Measurements from ENCODE around the gene KRT24.

DNA sequence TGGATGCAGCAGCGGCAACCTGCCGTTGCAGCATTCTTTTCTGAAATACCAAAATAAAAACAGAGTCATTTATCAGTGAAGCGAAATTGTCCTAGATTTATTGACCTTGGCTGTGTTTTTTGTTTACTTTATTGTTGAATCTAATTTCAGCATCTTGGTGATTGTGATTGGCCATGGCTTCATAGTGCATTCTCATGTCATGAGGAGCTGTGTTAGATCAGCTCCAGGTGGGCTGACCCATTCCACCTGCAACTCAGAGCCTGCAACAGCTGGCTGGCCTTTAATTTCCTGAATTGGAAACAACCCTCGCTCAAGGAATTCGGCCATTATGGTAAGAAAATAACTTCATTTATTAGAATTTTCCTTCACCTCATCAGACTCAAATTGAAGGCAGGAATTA, 16.4 kb downstream of the KRT24 start:
- no peak for TF ChIP-seq CTCF (IDR thresholded peaks at IDR 0.05; ENCODE audit: poor library complexity)
- no peak for TF ChIP-seq EZH2 (IDR thresholded peaks at IDR 0.05; ENCODE audit: borderline replicate concordance)
- TF ChIP-seq EZH2phosphoT487 (IDR thresholded peaks at IDR 0.05; ENCODE audit: low read depth, severe bottlenecking, unreplicated experiment), result no peak
